WERI-Rb-1 (cell line): ENCODE results near the gene PVRIG.
"Not testable (repeated sequence)": the region's sequence is repeated elsewhere in the genome, so short reads cannot be mapped to it uniquely, and the experiment has no call there.

Experiments
- DNase-seq: peaks from one replicate; pipeline ENCODE4 v3.0.0-alpha.2; 2020
- H3K27ac ChIP-seq: fragments of 250-450 bp; sonication (Bioruptor Pico); 2 replicates; pipeline ENCODE4 v1.5.1; 2020; ENCODE audit warnings: mild to moderate bottlenecking, moderate library complexity
- H3K27me3 ChIP-seq: fragments of 250-450 bp; sonication (Bioruptor Pico); 2 replicates; pipeline ENCODE4 v1.5.1; 2021; ENCODE audit warnings: mild to moderate bottlenecking, low read depth, moderate library complexity; ENCODE audit not compliant: insufficient read depth, severe bottlenecking
- H3K36me3 ChIP-seq: fragments of 250-450 bp; sonication (Bioruptor Pico); 2 replicates; pipeline ENCODE4 v1.5.1; 2020; ENCODE audit warnings: mild to moderate bottlenecking, moderate library complexity
- H3K4me3 ChIP-seq: 2 replicates; pipeline ENCODE4 v1.5.1; 2011; ENCODE audit warnings: low read depth, mild to moderate bottlenecking, control low read depth, low read length
- H3K9me3 ChIP-seq: fragments of 250-450 bp; sonication (Bioruptor Pico); 2 replicates; pipeline ENCODE4 v1.5.1; 2021; ENCODE audit warnings: mild to moderate bottlenecking, moderate library complexity; ENCODE audit not compliant: severe bottlenecking
- CTCF ChIP-seq: IDR thresholded peaks from 2 replicates; pipeline ENCODE4 v1.5.1; 2011; ENCODE audit warnings: low read depth, mild to moderate bottlenecking, control low read depth, inconsistent platforms, low read length

Gene PVRIG

GRCh38 chr7:100174582-100174981, 45.2 kb upstream of the PVRIG start:
- H3K27ac ChIP-seq: no peak overlapping the region

GRCh38 chr7:100175296-100175935, 44.3 kb upstream of the PVRIG start:
- H3K4me3 ChIP-seq: no peak overlapping the region
- TF ChIP-seq CTCF: no peak
- DNase-seq: no peak
- H3K9me3 ChIP-seq: peaks cover 3% of the 10 kb centered on the region
- H3K36me3 ChIP-seq: peaks cover 37% of the 10 kb centered on the region
- H3K27ac ChIP-seq: no peak overlapping the region; the same call in 1 of the 2 replicates
- no peaks in the 10 kb centered on the region for H3K27me3 ChIP-seq

More at GRCh38 chr7:100174582-100174981, 45.2 kb upstream of the PVRIG start:
- Histone ChIP-seq H3K9me3 (peaks cover 3% of the 10 kb centered on the region), H3K36me3 (peaks cover 44% of the 10 kb centered on the region), H3K4me3 (no peak overlapping the region), H3K27me3 (no peaks in the 10 kb centered on the region)
- no peak for TF ChIP-seq CTCF
- no peak for DNase-seq

GRCh38 chr7:100176096-100177044, 43.4 kb upstream of the PVRIG start:
- H3K4me3 ChIP-seq: peak overlapping the region; percentile 91
- no peaks in the 10 kb centered on the region for H3K27me3 ChIP-seq
- H3K9me3 ChIP-seq: peaks cover 3% of the 10 kb centered on the region
- H3K27ac ChIP-seq: peak overlapping the region; percentile 93
- DNase-seq: no peak
- H3K36me3 ChIP-seq: peaks cover 32% of the 10 kb centered on the region
- no peak for TF ChIP-seq CTCF

DNA sequence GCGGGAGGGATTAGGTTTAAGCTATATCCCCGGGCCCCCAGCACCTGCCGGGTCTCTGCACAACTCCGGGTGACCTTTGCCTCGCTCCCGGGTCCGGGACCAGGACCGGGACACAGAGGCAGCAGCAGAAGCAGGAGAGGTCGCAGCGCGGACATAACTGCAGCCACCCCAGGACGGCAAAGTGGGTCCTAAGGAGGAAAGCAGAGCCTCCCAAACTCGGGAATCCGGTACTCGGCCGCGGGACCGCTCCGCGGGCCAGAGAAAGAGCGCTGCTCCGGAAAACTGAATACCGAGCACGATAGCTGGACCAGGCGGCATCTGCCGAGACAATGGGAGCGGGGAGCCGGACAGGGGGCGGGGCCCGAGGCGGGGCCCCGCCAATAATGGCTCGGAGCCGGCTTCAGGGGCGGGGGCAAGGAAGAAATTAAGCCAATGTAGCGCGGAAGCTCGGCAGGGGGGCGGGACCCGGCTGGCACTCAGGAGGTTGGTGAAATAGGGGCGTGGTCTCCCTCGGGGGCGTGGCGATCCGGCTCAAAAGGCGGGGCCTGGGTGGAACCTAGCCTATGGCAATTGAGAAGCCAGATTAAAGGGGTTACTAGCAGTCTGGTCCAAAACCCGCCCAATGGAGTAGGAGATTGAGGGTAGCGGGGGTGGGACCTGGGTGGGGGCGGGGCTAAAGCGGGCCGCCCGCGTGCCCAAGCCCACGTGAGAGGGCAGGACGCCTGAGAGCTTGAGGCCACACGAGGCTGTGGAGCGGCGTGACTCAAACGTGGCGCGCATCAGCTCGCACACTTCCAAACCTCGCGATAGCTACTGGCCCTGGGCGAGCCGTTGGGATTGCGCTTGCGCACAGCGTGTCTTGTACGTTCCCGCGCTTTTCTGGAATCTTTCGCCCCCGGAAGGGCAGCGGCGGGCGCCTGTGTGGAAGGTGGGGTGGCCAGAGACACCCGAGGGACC, 42.4 kb upstream of the PVRIG start, which contains the start of the genes GPC2 and STAG3:
Gene GPC2 (minus strand): TSS at position 337 of the 957 bp plus-strand sequence. CDS start 182 bp downstream, at position 155.
Gene STAG3 (plus strand): TSS at position 874 of the 957 bp plus-strand sequence. CDS start 2,639 bp downstream, outside the sequence.
- Histone ChIP-seq H3K27ac (peak within 1 kb of the TSS; percentile 93), H3K9me3 (peaks cover 3% of the 10 kb centered on the region), H3K4me3 (peak within 1 kb of the TSS; percentile 91), H3K36me3 (peaks cover 28% of the 10 kb centered on the region), H3K27me3 (no peaks in the 10 kb centered on the region)
- TF ChIP-seq CTCF: no peak
- peak; percentile 98 for DNase-seq

DNA sequence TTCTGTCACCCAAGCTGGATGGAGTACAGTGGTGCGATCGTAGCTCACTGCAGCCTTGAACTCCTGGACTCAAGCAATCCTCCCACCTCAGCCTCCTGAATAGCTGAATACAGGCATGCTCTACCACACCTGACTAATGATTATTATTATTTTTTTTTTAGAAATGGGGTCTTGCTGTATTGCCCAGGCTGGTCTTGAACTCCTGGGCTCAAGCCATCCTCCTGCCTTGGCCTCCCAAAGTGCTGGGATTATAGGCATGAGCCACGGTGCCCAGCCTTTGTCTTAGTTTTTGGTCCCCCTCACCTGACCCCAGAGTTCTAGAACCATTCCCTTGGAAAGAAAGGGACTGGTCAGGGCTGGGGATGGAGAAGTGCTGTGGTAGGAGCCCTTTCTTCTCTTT, 39.7 kb upstream of the PVRIG start:
- H3K36me3 ChIP-seq, H3K4me3 ChIP-seq, H3K9me3 ChIP-seq, DNase-seq, H3K27me3 ChIP-seq, H3K27ac ChIP-seq: not testable (repeated sequence)

GRCh38 chr7:100182616-100183015, 37.1 kb upstream of the PVRIG start:
- not testable (repeated sequence) for DNase-seq, H3K36me3 ChIP-seq, H3K9me3 ChIP-seq, H3K27ac ChIP-seq, H3K4me3 ChIP-seq, H3K27me3 ChIP-seq

DNA sequence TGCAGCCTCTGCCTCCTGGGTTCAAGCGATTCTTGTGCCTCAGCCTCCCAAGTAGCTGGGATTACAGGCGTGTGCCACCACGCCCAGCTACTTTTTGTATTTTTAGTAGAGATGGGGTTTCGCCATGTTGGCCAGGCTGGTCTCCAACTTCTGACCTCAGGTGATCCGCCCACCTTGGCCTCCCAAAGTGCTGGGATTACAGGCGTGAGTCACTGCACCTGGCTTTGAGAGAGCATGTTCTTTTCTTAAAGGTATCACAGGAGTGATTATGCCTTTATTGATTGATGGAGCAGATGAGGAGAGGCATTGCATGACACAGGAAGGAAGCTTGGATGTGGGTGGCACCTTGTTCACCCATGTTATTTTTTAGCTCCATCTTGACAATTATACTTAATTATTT, 36.7 kb upstream of the PVRIG start:
- not testable (repeated sequence) for DNase-seq

More for the DNA sequence above, 36.7 kb upstream of the PVRIG start:
- not testable (repeated sequence) for H3K36me3 ChIP-seq, H3K9me3 ChIP-seq, H3K27ac ChIP-seq, H3K27me3 ChIP-seq, H3K4me3 ChIP-seq
